Astrocyte of the cerebellum (primary cell): ENCODE measurements around the gene CHFR.
A peak's percentile ranks its signal among the peaks of the same experiment; 100 is the strongest.
"Not testable (repeated sequence)": the region's sequence is repeated elsewhere in the genome, so short reads cannot be mapped to it uniquely, and the experiment has no call there.

Source experiments
- DNase-seq: peaks from one replicate; pipeline ENCODE4 v3.0.0-alpha.2; 2011; ENCODE audit warnings: low read depth
- H3K4me3 ChIP-seq: 2 replicates; pipeline ENCODE4 v1.5.1; 2011; ENCODE audit warnings: mild to moderate bottlenecking, low read depth, low read length, moderate library complexity
- CTCF ChIP-seq: IDR thresholded peaks from 2 replicates; pipeline ENCODE4 v1.5.1; 2012; ENCODE audit warnings: low read length, low read depth, moderate library complexity, mild to moderate bottlenecking; ENCODE audit errors: missing control alignments
- in situ Hi-C: cut with HindIII; loops from 2 replicates; pipeline ENCODE4 v1.10.0; 2017; ENCODE audit warnings: low sequenced_read_pairs

CHFR gene

GRCh38 chr12:132887513-132888351 is at the start of gene CHFR:
Gene CHFR, minus strand, starts transcription at chr12:132887605. Its CDS starts 277 bp downstream, at chr12:132887328.
- H3K4me3 ChIP-seq, result peak within 1 kb of the TSS; percentile 75
- in situ Hi-C loops, result no loop called here
- no peak for TF ChIP-seq CTCF
- DNase-seq, result peak; percentile 94

DNA sequence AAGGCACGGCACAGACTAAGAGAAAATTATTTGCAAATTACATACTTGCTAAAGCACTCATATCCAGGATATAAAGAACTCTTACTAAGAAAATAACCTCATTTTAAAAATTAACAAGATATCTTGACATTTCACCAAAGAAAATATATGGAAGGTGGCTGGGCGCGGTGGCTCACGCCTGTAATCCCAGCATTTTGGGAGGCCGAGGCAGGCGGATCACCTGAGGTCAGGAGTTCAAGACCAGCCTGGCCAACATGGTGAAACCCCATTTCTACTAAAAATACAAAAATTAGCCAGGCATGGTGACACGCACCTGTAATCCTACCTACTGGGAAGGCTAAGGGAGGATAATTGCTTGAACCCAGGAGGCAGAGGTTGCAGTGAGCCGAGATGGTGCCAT is 49.5 kb upstream of the CHFR start:
- H3K4me3 ChIP-seq, in situ Hi-C loops, DNase-seq: not testable (repeated sequence)

- in situ Hi-C loops, result no loop called here
- DNase-seq, result no peak
- TF ChIP-seq CTCF, result no peak
- H3K4me3 ChIP-seq, result no peak overlapping the region
These were observed 48.8 kb upstream of the CHFR start for GRCh38 chr12:132936163-132936562.

- H3K4me3 ChIP-seq, result no peak overlapping the region
- DNase-seq, result no peak
- TF ChIP-seq CTCF, result no peak
- in situ Hi-C loops, result no loop called here
These were observed 39.0 kb upstream of the CHFR start for GRCh38 chr12:132926415-132926833.

DNA sequence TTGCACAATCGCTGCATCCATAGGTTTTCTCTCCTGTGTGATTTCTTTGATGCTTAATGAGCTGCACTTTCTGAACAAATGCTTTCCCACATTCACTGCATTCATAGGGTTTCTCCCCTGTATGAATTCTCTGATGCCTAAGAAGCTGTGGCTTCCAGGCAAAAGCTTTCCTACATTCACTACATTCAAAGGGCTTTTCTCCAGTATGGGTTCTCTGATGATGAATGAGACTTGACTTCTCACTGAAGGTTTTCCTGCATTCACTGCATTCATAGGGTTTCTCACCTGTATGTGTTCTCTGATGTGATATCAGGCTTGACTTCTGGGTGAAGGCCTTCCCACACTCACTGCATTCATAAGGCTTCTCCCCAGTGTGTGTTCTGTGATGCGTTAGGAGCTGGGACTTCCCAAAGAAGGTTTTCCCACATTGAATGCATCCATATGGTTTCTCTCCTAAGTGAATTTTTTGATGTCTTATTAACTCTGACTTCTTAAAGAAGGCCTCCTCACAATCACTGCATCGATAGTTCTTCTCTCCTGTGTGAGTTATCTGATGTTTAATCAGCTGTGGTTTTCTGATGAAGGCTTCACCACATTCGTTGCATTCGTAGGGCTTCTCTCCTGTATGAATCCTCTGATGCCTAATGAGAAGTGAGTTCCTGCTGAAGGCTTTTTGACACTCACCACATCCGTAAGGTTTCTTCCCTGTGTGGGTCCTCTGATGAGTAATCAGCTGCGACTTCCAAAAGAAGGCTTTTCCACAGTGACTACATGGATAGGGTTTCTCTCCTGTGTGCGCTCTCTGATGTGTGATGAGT is 38.4 kb upstream of the CHFR start:
- TF ChIP-seq CTCF, result no peak
- DNase-seq, result no peak
- in situ Hi-C loops, result no loop called here
- no peak overlapping the region for H3K4me3 ChIP-seq

GRCh38 chr12:132924356-132924755 is 37.0 kb upstream of the CHFR start:
- no peak overlapping the region for H3K4me3 ChIP-seq
- no peak for DNase-seq
- no peak for TF ChIP-seq CTCF
- in situ Hi-C loops, result no loop called here
